KOPT-K1 (cell line): Measurements from ENCODE around the gene TSSK2.

Experiments used
- H3K27ac ChIP-seq: fragments of 200-600 bp; sonication (generic); 2 replicates; pipeline ENCODE4 v1.5.1; 2016; ENCODE audit warnings: antibody characterized with exemption, mild to moderate bottlenecking, low read depth, low read length; ENCODE audit not compliant: poor library complexity, severe bottlenecking
- H3K36me3 ChIP-seq: fragments of 200-600 bp; sonication (generic); 2 replicates; pipeline ENCODE4 v1.5.1; 2017; ENCODE audit warnings: antibody characterized with exemption, mild to moderate bottlenecking, low read length, moderate library complexity; ENCODE audit not compliant: insufficient read depth
- H3K9me3 ChIP-seq: fragments of 200-600 bp; sonication (generic); 2 replicates; pipeline ENCODE4 v1.5.1; 2017; ENCODE audit warnings: antibody characterized with exemption, low read length, mild to moderate bottlenecking; ENCODE audit not compliant: insufficient read depth, poor library complexity, severe bottlenecking

Gene TSSK2

DNA sequence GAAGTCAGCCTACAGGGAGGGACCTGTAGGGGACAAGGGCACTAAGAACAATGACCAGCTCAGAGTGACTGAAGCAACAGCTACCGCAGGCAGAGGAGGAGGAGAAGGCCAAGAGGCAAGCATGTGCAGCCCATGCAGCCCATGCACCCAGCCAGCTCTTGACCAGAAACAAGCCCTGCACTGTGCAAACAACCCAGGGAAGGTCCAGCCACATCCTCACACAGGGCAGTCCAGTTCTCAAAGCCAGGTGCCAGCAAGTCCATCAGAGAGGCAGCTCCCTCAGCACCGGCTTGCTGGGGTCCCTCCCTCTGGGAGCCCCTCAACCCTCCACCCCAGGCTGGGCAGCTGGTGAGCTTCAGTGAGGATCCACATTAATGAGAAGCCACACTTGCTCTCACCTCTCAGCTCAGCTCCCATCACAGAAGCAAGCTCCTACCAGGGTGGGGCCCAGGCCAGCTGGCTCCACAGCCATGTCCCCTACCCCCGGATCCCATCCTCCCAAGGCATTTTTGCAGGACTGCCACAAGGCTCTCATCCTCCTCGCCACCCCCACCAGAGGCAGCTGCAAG, 16.0 kb upstream of the TSSK2 start:
- H3K9me3 ChIP-seq = no peaks in the 10 kb centered on the region
- peaks cover 20% of the 10 kb centered on the region; the same call in 1 of the 2 replicates for H3K36me3 ChIP-seq
- no peak overlapping the region for H3K27ac ChIP-seq

DNA sequence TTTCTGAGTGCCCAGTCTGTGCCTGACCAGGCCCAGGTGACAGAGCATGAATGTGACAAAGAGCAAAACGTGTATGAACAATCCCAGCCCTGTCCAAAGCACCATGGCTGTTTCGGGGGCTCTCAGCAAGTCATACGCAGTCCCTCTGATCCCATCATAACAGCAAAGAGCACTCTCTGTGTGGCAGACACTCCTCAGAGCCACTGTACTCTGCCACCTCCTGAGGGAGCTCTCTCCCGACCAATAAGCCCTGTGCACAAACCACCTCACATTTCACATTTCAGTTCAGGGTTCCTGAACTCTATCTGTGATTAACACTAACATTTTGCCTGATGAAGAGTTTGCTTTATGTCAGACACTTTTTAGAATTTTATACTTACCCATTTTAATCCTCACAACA, 15.5 kb upstream of the TSSK2 start:
- Histone ChIP-seq H3K27ac (no peak overlapping the region), H3K9me3 (no peaks in the 10 kb centered on the region), H3K36me3 (peaks cover 20% of the 10 kb centered on the region; the same call in 1 of the 2 replicates)

DNA sequence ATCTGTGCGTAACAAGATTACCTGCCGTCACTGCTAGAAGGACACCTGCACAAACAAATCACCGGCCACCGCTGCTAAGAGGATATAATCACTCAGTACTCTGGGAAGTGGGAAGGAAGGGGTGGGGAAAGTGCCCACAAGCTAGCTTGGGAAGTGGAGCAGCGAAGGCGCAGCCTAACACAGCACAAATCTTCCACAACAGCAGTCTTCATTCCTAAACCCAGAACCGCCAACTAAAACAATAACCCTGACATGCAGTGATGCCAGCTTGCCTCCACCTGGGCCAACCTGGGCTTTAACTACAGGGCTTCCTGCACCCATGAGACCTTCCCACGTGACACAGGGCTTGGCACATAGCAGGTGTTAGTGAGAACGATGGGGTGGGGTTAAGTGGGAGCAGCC, 14.0 kb upstream of the TSSK2 start:
- H3K36me3 ChIP-seq = peaks cover 20% of the 10 kb centered on the region; the same call in 1 of the 2 replicates
- no peak overlapping the region for H3K27ac ChIP-seq
- H3K9me3 ChIP-seq = no peaks in the 10 kb centered on the region

DNA sequence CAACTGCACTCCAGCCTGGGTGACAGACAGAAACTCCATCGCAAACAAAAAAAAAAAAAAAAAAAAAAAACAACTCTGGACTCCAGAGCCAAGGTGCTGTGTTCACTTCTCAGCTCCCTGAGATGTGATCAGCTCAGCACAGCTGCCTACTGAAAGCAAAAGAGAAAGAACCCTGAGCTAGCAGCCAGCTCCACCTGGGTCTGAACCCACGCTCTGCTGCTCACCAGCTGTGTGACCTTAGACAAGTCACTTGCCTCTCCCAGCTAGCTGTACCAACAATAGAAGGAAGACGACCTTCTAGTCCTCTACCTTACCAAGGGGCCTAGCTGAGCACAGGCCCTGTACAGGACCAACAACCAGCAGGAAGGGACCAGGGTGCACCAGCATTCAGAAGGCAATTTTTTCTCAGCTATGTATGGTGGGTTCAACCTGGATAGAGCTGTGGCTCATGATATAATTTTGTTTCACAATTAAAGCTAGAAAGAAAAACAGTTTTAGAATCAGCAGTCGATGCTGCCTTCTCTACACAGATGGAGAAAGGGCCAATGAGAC, 12.7 kb upstream of the TSSK2 start:
- H3K9me3 ChIP-seq = no peaks in the 10 kb centered on the region
- H3K27ac ChIP-seq = peak overlapping the region; percentile 43
- peaks cover 20% of the 10 kb centered on the region; the same call in 1 of the 2 replicates for H3K36me3 ChIP-seq

- no peaks in the 10 kb centered on the region for H3K9me3 ChIP-seq
- peaks cover 20% of the 10 kb centered on the region; the same call in 1 of the 2 replicates for H3K36me3 ChIP-seq
- H3K27ac ChIP-seq = peak overlapping the region; percentile 4
These were observed 11.2 kb upstream of the TSSK2 start for GRCh38 chr22:19119949-19120348.

- H3K36me3 ChIP-seq = 0 out of 2 replicates have a peak, but pooled peaks cover 13% of the 10 kb centered on the region
- peak overlapping the region; percentile 82 for H3K27ac ChIP-seq
- H3K9me3 ChIP-seq = no peaks in the 10 kb centered on the region
These were observed 10.1 kb upstream of the TSSK2 start for GRCh38 chr22:19120829-19121630.

- H3K27ac ChIP-seq = peak overlapping the region; percentile 82
- no peaks in the 10 kb centered on the region for H3K9me3 ChIP-seq
- H3K36me3 ChIP-seq = 0 out of 2 replicates have a peak, but pooled peaks cover 12% of the 10 kb centered on the region
These were observed 9.4 kb upstream of the TSSK2 start for GRCh38 chr22:19121631-19122142.

DNA sequence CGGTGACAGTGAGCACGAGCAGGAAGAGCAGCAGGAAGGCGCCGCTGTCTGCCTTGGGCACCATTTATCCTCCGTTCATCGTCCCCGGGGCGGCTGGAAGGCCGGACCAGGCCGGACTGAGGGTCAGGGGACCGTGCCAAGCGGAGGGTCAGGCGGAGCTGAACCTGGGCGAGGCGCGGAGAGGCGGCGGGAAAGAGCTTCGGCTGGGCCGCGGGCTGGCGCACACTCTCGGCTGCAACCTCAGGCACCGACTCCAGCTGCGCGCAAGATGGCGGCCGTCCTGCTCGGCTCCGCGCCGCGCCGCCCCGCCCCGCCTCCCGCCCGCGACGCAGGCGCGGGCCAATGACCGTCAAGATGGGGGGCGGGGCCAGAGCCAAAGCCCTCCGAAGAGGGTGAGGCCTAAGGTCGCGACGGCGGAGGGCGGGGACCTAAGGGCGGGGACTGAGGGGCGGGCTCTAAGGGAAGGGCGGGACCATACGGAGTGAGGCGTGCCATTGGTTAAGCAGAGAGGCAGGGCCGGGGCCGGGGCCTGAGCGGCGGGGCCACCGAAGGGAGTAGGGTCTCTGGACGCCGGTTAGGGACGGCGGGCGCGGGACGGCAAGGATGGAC, 8.9 kb upstream of the TSSK2 start, which contains the start of gene DGCR2:
Gene DGCR2 (minus strand): TSS at position 270 of the 609 bp plus-strand sequence. CDS start 206 bp downstream, at position 64.
- Histone ChIP-seq H3K36me3 (0 out of 2 replicates have a peak, but pooled peaks cover 7% of the 10 kb centered on the region), H3K9me3 (no peaks in the 10 kb centered on the region), H3K27ac (peak within 1 kb of the TSS; percentile 82)

GRCh38 chr22:19122752-19123492, 8.2 kb upstream of the TSSK2 start:
- no peaks in the 10 kb centered on the region for H3K9me3 ChIP-seq
- peak overlapping the region; percentile 13 for H3K27ac ChIP-seq
- 0 out of 2 replicates have a peak, but pooled peaks cover under 1% of the 10 kb centered on the region for H3K36me3 ChIP-seq

- H3K9me3 ChIP-seq = no peaks in the 10 kb centered on the region
- H3K27ac ChIP-seq = no peak overlapping the region
These were observed 7.2 kb upstream of the TSSK2 start for GRCh38 chr22:19123936-19124335.

DNA sequence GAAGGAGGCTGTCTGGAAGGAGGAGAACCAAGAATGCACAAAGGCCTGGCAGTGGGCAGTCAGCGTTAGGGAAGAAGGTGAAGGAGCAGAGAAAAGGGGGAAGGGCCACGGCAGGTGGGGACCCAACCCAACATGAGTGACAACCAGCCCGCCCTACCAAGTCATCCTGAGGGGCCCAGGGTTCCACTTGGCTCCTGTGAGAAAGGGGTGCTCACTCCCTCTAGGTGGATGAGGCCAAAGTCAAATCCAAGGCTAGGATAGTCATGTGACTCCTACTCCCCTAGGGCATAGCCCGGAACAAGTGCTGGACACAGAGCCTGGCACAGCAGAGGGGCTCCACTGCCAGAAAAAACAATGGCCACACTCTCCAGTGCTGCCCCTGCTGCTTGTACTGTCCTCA, 6.7 kb upstream of the TSSK2 start:
- Histone ChIP-seq H3K27ac (no peak overlapping the region), H3K9me3 (no peaks in the 10 kb centered on the region), H3K36me3 (no peaks in the 10 kb centered on the region)

More at GRCh38 chr22:19123936-19124335, 7.2 kb upstream of the TSSK2 start:
- H3K36me3 ChIP-seq = no peaks in the 10 kb centered on the region

GRCh38 chr22:19125011-19125410, 6.1 kb upstream of the TSSK2 start:
- Histone ChIP-seq H3K27ac (no peak overlapping the region), H3K36me3 (no peaks in the 10 kb centered on the region), H3K9me3 (no peaks in the 10 kb centered on the region)

DNA sequence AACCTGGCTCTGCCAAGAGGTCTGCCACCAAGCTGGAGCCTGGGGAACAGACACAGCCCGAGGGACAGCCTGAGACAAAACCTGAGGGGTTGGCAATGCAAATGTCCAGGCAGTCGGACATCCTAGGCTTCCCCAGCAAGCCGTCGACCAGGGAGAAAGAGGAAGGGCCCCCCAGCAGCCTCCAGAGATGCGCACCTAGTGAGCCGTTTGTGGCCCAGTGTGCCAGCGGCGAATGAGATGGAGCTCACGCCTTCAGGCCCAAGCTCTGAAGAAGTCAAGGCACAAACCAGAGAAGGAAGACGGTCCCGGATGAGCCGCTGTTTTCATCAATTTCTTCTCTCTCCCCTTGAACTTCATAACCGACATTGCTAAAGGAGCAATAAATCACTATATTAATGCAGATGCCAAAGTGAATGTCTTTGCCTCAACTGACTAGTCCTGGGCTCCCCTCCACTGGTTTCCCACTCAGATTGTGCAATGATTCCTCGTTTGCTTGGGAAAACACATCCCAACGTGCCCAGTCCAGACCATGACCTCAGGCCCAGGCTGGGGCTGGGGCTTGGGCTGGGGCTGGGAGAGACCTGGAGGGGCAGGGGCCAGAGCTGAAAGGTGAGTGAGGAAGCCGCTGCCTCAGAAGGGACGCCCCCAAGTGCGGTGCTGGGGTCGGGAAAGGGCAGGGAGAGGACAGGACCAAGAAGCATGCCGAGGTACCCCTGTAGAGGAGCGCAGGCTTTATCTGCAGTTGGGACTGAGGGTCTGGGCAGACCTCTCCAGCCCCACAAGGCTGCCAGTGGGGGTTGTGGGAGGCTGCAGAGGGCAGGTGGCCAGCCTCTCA, 5.4 kb upstream of the TSSK2 start:
- H3K9me3 ChIP-seq = no peaks in the 10 kb centered on the region
- H3K27ac ChIP-seq = no peak overlapping the region
- no peaks in the 10 kb centered on the region for H3K36me3 ChIP-seq
